ENCODE measurements around the gene TNNI3K.

Gene TNNI3K

DNA sequence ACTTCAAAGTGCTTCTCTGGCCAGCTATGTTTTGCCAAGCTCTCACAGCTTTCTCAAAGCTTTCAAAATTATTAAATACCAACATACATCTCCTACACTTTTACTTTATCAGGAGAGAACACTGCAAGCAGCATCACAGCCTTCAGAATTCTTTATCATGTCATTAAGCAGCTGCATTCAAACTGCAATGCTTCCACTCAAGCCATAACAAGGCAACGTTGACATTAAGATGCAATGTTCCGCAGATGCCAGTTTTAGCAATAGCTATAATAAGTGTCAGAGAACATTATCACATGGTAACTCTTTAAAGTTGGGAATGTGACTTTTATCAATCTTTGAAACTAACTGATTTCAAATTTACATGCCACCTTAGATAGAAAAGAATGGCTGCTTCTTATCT lies 185.3 kb downstream of the TNNI3K start:
- WGBS, result 100% methylated on average over 2 of the region's 2 CpGs
- H3K36me3 ChIP-seq (ENCODE audit: insufficient read depth, low read length), result no peaks in the 10 kb centered on the region
- no peaks in the 10 kb centered on the region for H3K9me3 ChIP-seq (ENCODE audit: insufficient read depth, low read depth, low read length)
- no peak overlapping the region for H3K4me3 ChIP-seq (ENCODE audit: low read length)
- no peak overlapping the region for H3K27ac ChIP-seq (ENCODE audit: low read depth, low read length)
- no peaks in the 10 kb centered on the region for H3K27me3 ChIP-seq (ENCODE audit: insufficient read depth, low read length)
- H3K4me1 ChIP-seq (ENCODE audit: insufficient read depth, low read length), result no peaks in the 10 kb centered on the region
- no peak overlapping the region for H3K9ac ChIP-seq (ENCODE audit: low read depth, low read length)

DNA sequence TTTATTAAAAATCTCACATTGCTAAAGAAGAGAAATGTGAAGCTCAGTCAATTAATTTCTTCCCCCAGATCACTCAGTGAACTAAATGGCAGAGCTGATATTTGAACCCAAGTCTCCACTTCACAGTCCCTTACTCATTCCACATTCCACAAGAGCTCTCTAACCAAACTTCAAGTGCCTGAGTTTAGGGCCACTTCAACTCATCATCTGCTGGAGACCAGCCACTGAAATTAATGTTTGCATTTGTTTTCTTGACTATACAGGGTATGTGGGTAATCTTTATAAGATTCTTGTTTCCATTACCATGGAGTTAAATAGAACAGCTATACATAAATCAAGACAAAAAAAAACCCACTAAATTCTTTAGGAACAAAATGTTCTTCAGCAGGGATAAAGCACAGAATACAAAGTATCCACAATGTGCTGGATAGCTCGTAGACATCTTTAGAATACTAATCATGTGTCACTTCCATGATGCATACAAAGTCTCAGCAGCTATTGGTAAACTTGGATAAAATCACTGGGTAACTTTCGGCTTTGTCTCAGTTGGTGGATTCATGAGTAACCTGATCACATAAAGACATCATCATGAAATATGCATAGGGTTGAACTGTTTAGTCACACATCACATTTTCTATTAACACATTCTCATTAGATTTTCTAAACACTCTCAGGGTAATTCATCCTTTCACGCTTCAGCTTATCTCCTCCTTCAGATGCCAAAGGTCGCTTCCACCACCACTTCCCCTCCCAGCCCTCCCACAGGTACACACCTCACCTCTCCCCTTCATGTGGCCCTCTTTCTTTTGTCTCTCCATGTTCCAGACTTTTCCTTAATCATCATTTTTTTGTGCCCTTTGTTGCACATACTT lies 187.5 kb downstream of the TNNI3K start:
- Histone ChIP-seq H3K27me3 (ENCODE audit: insufficient read depth, low read length) (no peaks in the 10 kb centered on the region), H3K4me3 (ENCODE audit: low read length) (no peak overlapping the region), H3K9me3 (ENCODE audit: insufficient read depth, low read depth, low read length) (no peaks in the 10 kb centered on the region), H3K9ac (ENCODE audit: low read depth, low read length) (no peak overlapping the region), H3K27ac (ENCODE audit: low read depth, low read length) (no peak overlapping the region), H3K36me3 (ENCODE audit: insufficient read depth, low read length) (no peaks in the 10 kb centered on the region), H3K4me1 (ENCODE audit: insufficient read depth, low read length) (no peaks in the 10 kb centered on the region)
- WGBS, result 86% methylated on average over 4 of the region's 4 CpGs

DNA sequence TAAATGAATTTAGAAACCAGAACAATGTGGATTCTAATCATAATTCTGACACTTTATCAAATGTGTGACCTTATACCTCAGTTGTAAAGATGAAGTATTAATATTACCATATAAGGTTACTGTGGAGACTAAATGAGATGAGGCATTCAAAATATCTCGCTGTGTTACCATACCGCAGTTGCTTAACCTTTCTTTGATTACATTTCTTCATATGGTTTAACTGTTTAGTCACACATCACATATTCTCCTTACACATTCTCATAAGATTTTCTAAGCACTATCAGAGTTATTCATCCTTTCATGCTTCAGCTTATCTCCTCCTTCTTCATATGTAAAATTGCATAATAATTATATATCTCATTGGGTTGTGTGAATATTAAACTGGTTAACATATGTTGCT lies 188.3 kb downstream of the TNNI3K start:
- no peaks in the 10 kb centered on the region for H3K9me3 ChIP-seq (ENCODE audit: insufficient read depth, low read depth, low read length)
- no peaks in the 10 kb centered on the region for H3K36me3 ChIP-seq (ENCODE audit: insufficient read depth, low read length)
- no peak overlapping the region for H3K9ac ChIP-seq (ENCODE audit: low read depth, low read length)
- no peaks in the 10 kb centered on the region for H3K4me1 ChIP-seq (ENCODE audit: insufficient read depth, low read length)
- no peak overlapping the region for H3K27ac ChIP-seq (ENCODE audit: low read depth, low read length)
- no peaks in the 10 kb centered on the region for H3K27me3 ChIP-seq (ENCODE audit: insufficient read depth, low read length)
- 100% methylated on average over 2 of the region's 2 CpGs for WGBS
- H3K4me3 ChIP-seq (ENCODE audit: low read length), result no peak overlapping the region

DNA sequence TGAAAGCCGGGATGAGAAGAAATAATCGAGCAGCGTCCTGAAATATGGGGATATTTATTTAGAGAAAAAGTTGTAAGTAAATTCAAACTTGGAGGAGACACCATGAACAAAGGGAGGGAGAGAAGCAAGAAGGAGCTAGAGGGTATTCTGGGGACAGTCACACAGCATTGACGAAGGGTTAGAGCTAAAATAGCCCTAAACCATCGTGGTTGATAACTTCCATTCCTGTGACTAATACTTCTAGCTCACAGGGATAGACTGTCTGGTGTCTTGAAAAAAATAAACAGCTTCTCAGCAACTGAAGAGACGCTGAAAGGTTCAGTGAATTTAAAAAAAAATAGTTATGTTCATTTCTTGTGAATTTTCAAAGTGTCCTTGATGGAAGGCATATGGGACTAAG lies 190.5 kb downstream of the TNNI3K start:
- Histone ChIP-seq H3K4me1 (ENCODE audit: insufficient read depth, low read length) (no peaks in the 10 kb centered on the region), H3K27me3 (ENCODE audit: insufficient read depth, low read length) (no peaks in the 10 kb centered on the region), H3K9me3 (ENCODE audit: insufficient read depth, low read depth, low read length) (no peaks in the 10 kb centered on the region), H3K36me3 (ENCODE audit: insufficient read depth, low read length) (no peaks in the 10 kb centered on the region), H3K27ac (ENCODE audit: low read depth, low read length) (no peak overlapping the region), H3K4me3 (ENCODE audit: low read length) (no peak overlapping the region), H3K9ac (ENCODE audit: low read depth, low read length) (no peak overlapping the region)
- 91% methylated on average over 6 of the region's 6 CpGs for WGBS

DNA sequence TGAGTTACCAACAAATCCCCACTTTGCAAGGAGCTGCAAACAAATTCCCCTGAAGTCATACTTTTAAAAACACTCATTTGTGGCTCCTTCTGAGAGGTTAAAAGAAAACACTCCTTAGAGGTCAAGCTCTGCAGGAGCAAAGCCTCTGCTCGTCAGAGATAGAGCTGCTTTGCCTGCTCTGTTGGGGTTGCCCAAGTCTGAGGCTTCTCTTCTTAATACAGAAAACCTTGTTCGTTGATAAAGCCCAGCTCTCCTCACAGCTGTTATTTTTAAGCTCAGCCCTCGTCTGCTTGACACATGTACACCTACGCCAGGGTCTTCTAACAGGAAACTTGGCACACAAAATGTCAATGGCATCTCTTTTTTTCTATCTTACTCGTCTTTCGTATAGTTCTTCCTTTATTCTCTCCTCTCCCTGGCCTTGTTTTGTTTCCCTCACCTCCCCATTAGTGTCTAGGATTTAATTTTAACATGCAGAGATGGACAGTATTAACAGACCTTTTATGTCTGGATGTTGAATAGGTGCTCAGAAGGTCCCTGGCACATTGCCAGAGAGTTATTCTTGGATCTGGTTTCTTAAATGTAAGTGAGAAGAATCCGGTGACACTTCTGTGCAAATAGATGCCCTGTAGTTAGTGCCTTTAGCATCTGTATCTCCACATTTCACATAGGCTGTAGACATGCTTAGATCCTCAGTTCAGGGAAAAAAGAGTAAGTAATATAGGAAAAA lies 191.2 kb downstream of the TNNI3K start:
- Histone ChIP-seq H3K27ac (ENCODE audit: low read depth, low read length) (no peak overlapping the region), H3K9ac (ENCODE audit: low read depth, low read length) (no peak overlapping the region)
- 85% methylated on average over 7 of the region's 7 CpGs for WGBS

DNA sequence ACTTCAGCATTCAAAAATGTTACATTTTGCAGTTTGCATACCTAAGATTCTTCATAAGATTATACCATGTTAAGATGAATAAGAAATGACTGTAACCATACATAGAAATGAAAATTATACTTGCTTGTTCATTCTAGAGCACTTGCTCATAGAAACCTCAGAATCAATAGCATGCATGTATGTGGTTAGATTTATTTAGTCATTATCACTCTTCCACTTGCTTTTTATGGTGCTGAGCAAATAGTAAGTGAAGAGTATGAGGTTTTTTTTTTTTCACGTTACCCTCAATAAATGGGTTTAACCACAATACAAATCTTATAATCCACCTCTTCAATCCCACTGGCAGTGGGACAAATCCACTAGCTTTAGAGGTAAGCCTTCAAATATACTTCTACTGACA lies 192.5 kb downstream of the TNNI3K start:
- H3K27me3 ChIP-seq (ENCODE audit: insufficient read depth, low read length), result no peaks in the 10 kb centered on the region
- no peaks in the 10 kb centered on the region for H3K9me3 ChIP-seq (ENCODE audit: insufficient read depth, low read depth, low read length)
- no peaks in the 10 kb centered on the region for H3K4me1 ChIP-seq (ENCODE audit: insufficient read depth, low read length)
- no peak overlapping the region for H3K27ac ChIP-seq (ENCODE audit: low read depth, low read length)
- no peaks in the 10 kb centered on the region for H3K36me3 ChIP-seq (ENCODE audit: insufficient read depth, low read length)
- WGBS, result 80% methylated on average over 1 of the region's 1 CpG
- no peak overlapping the region for H3K9ac ChIP-seq (ENCODE audit: low read depth, low read length)
- H3K4me3 ChIP-seq (ENCODE audit: low read length), result no peak overlapping the region

More for the DNA sequence above, 191.2 kb downstream of the TNNI3K start:
- H3K4me1 ChIP-seq (ENCODE audit: insufficient read depth, low read length), result no peaks in the 10 kb centered on the region
- no peaks in the 10 kb centered on the region for H3K27me3 ChIP-seq (ENCODE audit: insufficient read depth, low read length)
- H3K4me3 ChIP-seq (ENCODE audit: low read length), result no peak overlapping the region
- H3K36me3 ChIP-seq (ENCODE audit: insufficient read depth, low read length), result no peaks in the 10 kb centered on the region
- no peaks in the 10 kb centered on the region for H3K9me3 ChIP-seq (ENCODE audit: insufficient read depth, low read depth, low read length)

DNA sequence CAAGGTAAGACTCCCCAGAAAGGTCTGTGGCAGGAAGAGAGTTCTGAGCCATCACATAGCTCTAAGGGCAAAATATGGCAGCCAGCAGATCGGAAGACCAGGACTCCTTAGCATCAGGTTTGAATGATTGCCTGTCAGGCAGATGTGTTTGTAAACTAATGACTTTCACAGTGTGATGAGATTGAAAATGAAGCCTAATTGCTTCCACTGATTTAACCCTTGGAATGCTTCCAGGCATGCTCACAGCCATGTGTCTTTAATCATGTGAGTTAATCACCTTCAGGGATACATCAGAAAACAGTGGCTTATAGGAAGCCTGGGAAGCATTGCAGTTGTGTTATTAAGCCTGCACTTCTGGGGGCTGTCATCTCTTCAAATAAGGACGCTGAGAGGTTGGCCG lies 194.4 kb downstream of the TNNI3K start:
- 70% methylated on average over 3 of the region's 3 CpGs for WGBS
- H3K4me3 ChIP-seq (ENCODE audit: low read length), result no peak overlapping the region
- no peaks in the 10 kb centered on the region for H3K4me1 ChIP-seq (ENCODE audit: insufficient read depth, low read length)
- no peaks in the 10 kb centered on the region for H3K27me3 ChIP-seq (ENCODE audit: insufficient read depth, low read length)
- no peaks in the 10 kb centered on the region for H3K36me3 ChIP-seq (ENCODE audit: insufficient read depth, low read length)
- no peaks in the 10 kb centered on the region for H3K9me3 ChIP-seq (ENCODE audit: insufficient read depth, low read depth, low read length)
- H3K27ac ChIP-seq (ENCODE audit: low read depth, low read length), result no peak overlapping the region
- no peak overlapping the region for H3K9ac ChIP-seq (ENCODE audit: low read depth, low read length)

DNA sequence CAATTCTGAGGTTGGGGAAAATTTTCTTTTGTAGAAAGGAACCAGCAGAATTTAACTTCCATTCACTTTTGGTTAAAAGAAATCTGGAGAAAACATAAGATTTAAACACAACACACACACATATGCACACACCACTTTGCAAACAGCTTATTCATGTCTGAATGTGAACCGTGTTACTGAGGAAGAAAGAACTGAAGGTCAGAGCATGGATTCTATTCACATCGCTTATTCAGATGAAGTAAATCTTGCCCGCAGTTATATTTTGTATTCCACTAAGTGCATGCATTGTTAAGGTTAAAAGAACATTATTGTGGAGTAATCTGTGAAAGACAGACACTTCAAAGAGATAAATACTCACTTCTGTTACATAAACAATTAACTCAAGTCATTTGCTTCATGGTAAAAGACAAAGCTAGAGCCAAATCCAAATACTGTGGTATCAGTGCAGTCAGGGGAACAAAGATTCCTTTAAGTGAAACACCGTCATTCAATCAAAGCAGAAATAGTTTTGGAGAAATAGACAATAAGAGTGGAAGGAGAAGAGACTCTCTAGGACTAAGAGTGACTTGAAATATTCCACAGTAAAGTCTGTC lies 195.3 kb downstream of the TNNI3K start:
- WGBS, result 89% methylated on average over 4 of the region's 4 CpGs
- no peaks in the 10 kb centered on the region for H3K36me3 ChIP-seq (ENCODE audit: insufficient read depth, low read length)
- no peaks in the 10 kb centered on the region for H3K9me3 ChIP-seq (ENCODE audit: insufficient read depth, low read depth, low read length)
- no peak overlapping the region for H3K4me3 ChIP-seq (ENCODE audit: low read length)
- H3K4me1 ChIP-seq (ENCODE audit: insufficient read depth, low read length), result no peaks in the 10 kb centered on the region
- no peaks in the 10 kb centered on the region for H3K27me3 ChIP-seq (ENCODE audit: insufficient read depth, low read length)
- no peak overlapping the region for H3K9ac ChIP-seq (ENCODE audit: low read depth, low read length)
- H3K27ac ChIP-seq (ENCODE audit: low read depth, low read length), result no peak overlapping the region

DNA sequence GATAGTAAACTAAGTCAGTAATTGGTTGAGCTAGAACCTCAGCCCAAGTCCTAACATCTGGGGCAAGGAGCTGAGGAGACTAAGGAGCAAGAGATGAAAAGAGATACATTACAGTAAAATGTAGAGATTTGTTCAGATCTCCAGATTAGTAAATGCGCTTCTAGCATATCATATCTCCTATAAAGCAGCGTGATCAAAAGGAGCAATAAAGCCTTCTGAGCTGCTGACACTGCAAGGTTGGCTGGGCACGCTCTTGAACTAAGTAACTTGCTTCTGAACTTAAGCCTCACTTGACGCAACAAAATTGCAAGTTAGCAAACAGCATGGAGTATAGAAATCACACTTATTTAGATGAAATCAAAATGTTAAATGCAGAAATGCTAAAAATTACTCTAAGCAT lies 196.3 kb downstream of the TNNI3K start:
- no peaks in the 10 kb centered on the region for H3K4me1 ChIP-seq (ENCODE audit: insufficient read depth, low read length)
- H3K27ac ChIP-seq (ENCODE audit: low read depth, low read length), result no peak overlapping the region
- no peaks in the 10 kb centered on the region for H3K36me3 ChIP-seq (ENCODE audit: insufficient read depth, low read length)
- no peaks in the 10 kb centered on the region for H3K27me3 ChIP-seq (ENCODE audit: insufficient read depth, low read length)
- WGBS, result 97% methylated on average over 4 of the region's 4 CpGs
- no peak overlapping the region for H3K9ac ChIP-seq (ENCODE audit: low read depth, low read length)
- H3K9me3 ChIP-seq (ENCODE audit: insufficient read depth, low read depth, low read length), result no peaks in the 10 kb centered on the region
- H3K4me3 ChIP-seq (ENCODE audit: low read length), result no peak overlapping the region

DNA sequence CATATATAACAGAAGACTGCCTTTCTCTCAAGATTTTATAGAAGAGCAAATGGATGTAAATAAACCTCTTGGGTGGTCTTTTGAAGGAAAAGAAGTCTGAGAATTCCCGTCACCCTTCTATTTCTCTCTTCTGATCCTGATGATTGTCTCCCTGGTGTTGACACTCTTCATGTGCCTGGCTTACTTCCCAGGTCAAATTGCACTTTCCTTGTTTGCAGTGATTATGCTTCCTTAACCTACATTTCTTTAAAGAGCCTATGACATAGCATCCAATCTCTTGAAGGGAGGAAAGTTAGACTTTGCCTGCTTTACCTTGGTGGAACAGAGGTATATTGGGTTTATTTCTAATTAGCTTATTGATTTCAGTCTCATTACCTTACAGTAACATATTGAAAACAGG lies 197.1 kb downstream of the TNNI3K start:
- Histone ChIP-seq H3K27me3 (ENCODE audit: insufficient read depth, low read length) (no peaks in the 10 kb centered on the region), H3K4me3 (ENCODE audit: low read length) (no peak overlapping the region), H3K36me3 (ENCODE audit: insufficient read depth, low read length) (no peaks in the 10 kb centered on the region), H3K9ac (ENCODE audit: low read depth, low read length) (no peak overlapping the region), H3K27ac (ENCODE audit: low read depth, low read length) (no peak overlapping the region), H3K4me1 (ENCODE audit: insufficient read depth, low read length) (no peaks in the 10 kb centered on the region), H3K9me3 (ENCODE audit: insufficient read depth, low read depth, low read length) (no peaks in the 10 kb centered on the region)
- 0% methylated on average over 1 of the region's 1 CpG for WGBS

DNA sequence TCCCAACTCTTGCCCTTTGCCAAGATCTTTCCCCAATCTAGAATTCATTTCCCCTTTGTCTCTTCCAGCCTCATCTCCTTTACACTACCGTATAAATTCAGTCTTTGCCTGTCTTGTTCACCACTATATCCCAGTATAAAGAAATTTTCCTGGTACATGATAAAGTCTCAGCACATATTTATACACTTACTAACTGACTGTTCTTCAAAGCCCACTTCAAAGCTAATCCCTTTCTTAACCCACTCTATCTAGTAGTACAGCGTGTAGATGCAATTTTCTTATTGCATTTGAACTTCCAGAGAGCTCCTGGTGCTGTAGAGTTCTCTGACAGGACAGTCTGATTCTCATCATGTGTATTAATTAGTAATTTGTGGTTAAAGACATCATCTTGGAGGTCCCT lies 199.1 kb downstream of the TNNI3K start:
- Histone ChIP-seq H3K36me3 (ENCODE audit: insufficient read depth, low read length) (no peaks in the 10 kb centered on the region), H3K9me3 (ENCODE audit: insufficient read depth, low read depth, low read length) (no peaks in the 10 kb centered on the region), H3K4me1 (ENCODE audit: insufficient read depth, low read length) (no peaks in the 10 kb centered on the region), H3K27ac (ENCODE audit: low read depth, low read length) (no peak overlapping the region), H3K9ac (ENCODE audit: low read depth, low read length) (no peak overlapping the region), H3K27me3 (ENCODE audit: insufficient read depth, low read length) (no peaks in the 10 kb centered on the region), H3K4me3 (ENCODE audit: low read length) (no peak overlapping the region)
- 97% methylated on average over 2 of the region's 2 CpGs for WGBS

All from HUES64 (cell line).